Activated CD4-positive, alpha-beta T cell treated with anti-CD3 and anti-CD28 coated beads for 36 hours (primary cell): ENCODE results near the gene HOXD3. TPM values are rescaled to one million over a fixed set of nuclear protein-coding genes. Genes with fewer than 3 reads are reported as not detected.
A peak's percentile ranks its signal among the peaks of the same experiment; 100 is the strongest.

Source experiments
- ATAC-seq: fragments of 200-7000 bp; cut with Tn5 transposase; one replicate; pipeline ENCODE4 v1.10.0; 2021; ENCODE audit warnings: mild to moderate bottlenecking, moderate library complexity
- CTCF ChIA-PET: fragments of 350-600 bp; sonication (Branson Sonifier 250); formaldehyde crosslinking; loops from one replicate; lab custom pipeline; 2021; ENCODE audit warnings: antibody characterized with exemption; lab: Charles Lee
- POLR2A ChIA-PET: fragments of 350-600 bp; sonication (Branson Sonifier 250); formaldehyde crosslinking; loops from one replicate; lab custom pipeline; 2021; ENCODE audit warnings: antibody characterized with exemption, inconsistent platforms; lab: Charles Lee
- DNase-seq: peaks from one replicate; pipeline ENCODE4 v3.0.0-alpha.2; 2020
- H3K27ac Mint-ChIP-seq: one replicate; pipeline ENCODE4 v1.8.0; 2021; ENCODE audit warnings: mixed read lengths
- H3K27me3 Mint-ChIP-seq: one replicate; pipeline ENCODE4 v1.8.0; 2021; ENCODE audit warnings: mixed read lengths
- H3K36me3 Mint-ChIP-seq: one replicate; pipeline ENCODE4 v1.8.0; 2021; ENCODE audit warnings: low read depth, mixed read lengths
- H3K4me1 Mint-ChIP-seq: one replicate; pipeline ENCODE4 v1.8.0; 2021; ENCODE audit warnings: mixed read lengths
- H3K4me3 Mint-ChIP-seq: one replicate; pipeline ENCODE4 v1.8.0; 2021; ENCODE audit warnings: mild to moderate bottlenecking, moderate library complexity, mixed read lengths
- H3K9me3 Mint-ChIP-seq: one replicate; pipeline ENCODE4 v1.8.0; 2021; ENCODE audit warnings: low read depth, mixed read lengths
- intact Hi-C, 2 experiments: fragments of 100-400 bp; cut with DNase I in 1 of 2; cut with micrococcal nuclease in 1 of 2; formaldehyde crosslinking; loops; one replicate each; pipeline versions ENCODE4 v1.14.2 to v1.15.1; 2022 to 2024; cut with DNase I, micrococcal nuclease
- total RNA-seq, 2 experiments: library from RNA; stranded (reverse); gene quantifications; one replicate each; pipeline ENCODE4 v1.2.3, GENCODE V29; 2021

HOXD3 gene
- total RNA-seq: not detected

DNA sequence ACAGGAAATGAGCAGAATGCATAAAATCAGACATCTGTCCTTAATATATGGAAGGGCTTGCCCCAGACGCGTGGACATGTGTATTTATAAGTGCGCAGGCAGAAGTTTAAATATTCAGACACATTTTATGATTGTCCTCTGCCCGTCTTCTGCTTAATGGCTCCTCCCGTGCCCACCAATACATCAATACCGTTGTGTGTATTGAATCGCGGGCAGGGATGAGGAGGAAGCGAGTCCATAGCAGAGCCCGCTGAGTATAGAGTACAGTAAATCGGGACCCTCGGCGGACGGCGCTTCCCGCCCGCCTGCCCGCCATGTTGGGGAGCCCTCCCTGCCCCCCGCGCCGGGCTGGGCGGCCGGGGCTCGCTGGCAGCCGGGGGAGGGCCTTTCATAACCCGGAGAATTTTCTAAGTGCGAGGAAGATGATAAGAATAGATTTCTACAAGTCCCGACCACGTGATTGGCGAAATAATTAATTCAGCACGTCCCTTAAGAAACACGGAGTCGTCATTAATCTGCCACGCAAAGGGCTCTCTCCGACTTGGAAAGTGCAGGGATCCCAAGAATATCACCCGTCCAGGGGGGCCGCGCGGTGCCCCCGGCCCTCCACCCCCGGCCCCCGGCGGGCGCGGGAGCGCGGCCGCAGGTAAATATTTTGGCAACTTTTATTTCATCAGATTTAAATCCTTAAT is at the start of gene HOXD3:
Gene HOXD3 (plus strand): TSS at position 501 of the 692 bp plus-strand sequence. CDS start 11,808 bp downstream, outside the sequence.
- Mint-ChIP-seq H3K36me3 (no peaks in the 10 kb centered on the region), H3K4me1 (peaks cover 13% of the 10 kb centered on the region), H3K9me3 (no peaks in the 10 kb centered on the region), H3K27ac (no peak within 1 kb of the TSS), H3K4me3 (peak within 1 kb of the TSS; percentile 32), H3K27me3 (peaks cover 64% of the 10 kb centered on the region)
- ChIA-PET CTCF (interaction anchor here (3.4 kb wide), 1 partner anchor 16 kb away, joined by 12 read pairs; no protein-coding TSS in a partner anchor), POLR2A (no interaction called here)
- DNase-seq (no peak), ATAC-seq (no peak)
- intact Hi-C loops: no loop called here

GRCh38 chr2:176107731-176108181 is 49.4 kb upstream of the HOXD3 start:
- ChIA-PET CTCF (no interaction called here), POLR2A (no interaction called here)
- Mint-ChIP-seq H3K4me3 (no peak overlapping the region), H3K27me3 (peaks cover 77% of the 10 kb centered on the region), H3K36me3 (no peaks in the 10 kb centered on the region), H3K9me3 (no peaks in the 10 kb centered on the region), H3K27ac (no peak overlapping the region), H3K4me1 (peaks cover 25% of the 10 kb centered on the region)
- intact Hi-C loops: loop anchor here in 1 of 2 experiments (2.0 kb wide), 1 partner anchor 15 kb away; the partner anchor contains the start of gene HOXD9
- ATAC-seq (no peak), DNase-seq (no peak)

GRCh38 chr2:176109192-176109901 is 47.8 kb upstream of the HOXD3 start:
- H3K9me3 Mint-ChIP-seq: no peaks in the 10 kb centered on the region
- ATAC-seq: no peak
- no peak overlapping the region for H3K4me3 Mint-ChIP-seq
- peaks cover 79% of the 10 kb centered on the region for H3K27me3 Mint-ChIP-seq
- peaks cover 24% of the 10 kb centered on the region for H3K4me1 Mint-ChIP-seq
- ChIA-PET CTCF (interaction anchor here (0.9 to 2.7 kb wide), 3 partner anchors 12 to 18 kb away, joined by 3 to 20 read pairs (median 19); no protein-coding TSS in a partner anchor), POLR2A (no interaction called here)
- DNase-seq: no peak
- H3K36me3 Mint-ChIP-seq: no peaks in the 10 kb centered on the region
- no peak overlapping the region for H3K27ac Mint-ChIP-seq
- intact Hi-C loops: no loop called here

- no peak for DNase-seq
- ChIA-PET CTCF (interaction anchor here (0.5 to 2.7 kb wide), 9 partner anchors 11 to 1039 kb away, joined by 3 to 20 read pairs (median 3); no protein-coding TSS in a partner anchor), POLR2A (no interaction called here)
- peaks cover 19% of the 10 kb centered on the region for H3K4me1 Mint-ChIP-seq
- H3K4me3 Mint-ChIP-seq: no peak overlapping the region
- no peak overlapping the region for H3K27ac Mint-ChIP-seq
- intact Hi-C loops: loop anchor here in 1 of 2 experiments (5.0 kb wide), 2 partner anchors 33 to 52 kb away; no protein-coding TSS in a partner anchor
- H3K9me3 Mint-ChIP-seq: no peaks in the 10 kb centered on the region
- no peaks in the 10 kb centered on the region for H3K36me3 Mint-ChIP-seq
- no peak for ATAC-seq
- H3K27me3 Mint-ChIP-seq: peaks cover 76% of the 10 kb centered on the region
Observed at GRCh38 chr2:176109946-176110345, 47.2 kb upstream of the HOXD3 start.

DNA sequence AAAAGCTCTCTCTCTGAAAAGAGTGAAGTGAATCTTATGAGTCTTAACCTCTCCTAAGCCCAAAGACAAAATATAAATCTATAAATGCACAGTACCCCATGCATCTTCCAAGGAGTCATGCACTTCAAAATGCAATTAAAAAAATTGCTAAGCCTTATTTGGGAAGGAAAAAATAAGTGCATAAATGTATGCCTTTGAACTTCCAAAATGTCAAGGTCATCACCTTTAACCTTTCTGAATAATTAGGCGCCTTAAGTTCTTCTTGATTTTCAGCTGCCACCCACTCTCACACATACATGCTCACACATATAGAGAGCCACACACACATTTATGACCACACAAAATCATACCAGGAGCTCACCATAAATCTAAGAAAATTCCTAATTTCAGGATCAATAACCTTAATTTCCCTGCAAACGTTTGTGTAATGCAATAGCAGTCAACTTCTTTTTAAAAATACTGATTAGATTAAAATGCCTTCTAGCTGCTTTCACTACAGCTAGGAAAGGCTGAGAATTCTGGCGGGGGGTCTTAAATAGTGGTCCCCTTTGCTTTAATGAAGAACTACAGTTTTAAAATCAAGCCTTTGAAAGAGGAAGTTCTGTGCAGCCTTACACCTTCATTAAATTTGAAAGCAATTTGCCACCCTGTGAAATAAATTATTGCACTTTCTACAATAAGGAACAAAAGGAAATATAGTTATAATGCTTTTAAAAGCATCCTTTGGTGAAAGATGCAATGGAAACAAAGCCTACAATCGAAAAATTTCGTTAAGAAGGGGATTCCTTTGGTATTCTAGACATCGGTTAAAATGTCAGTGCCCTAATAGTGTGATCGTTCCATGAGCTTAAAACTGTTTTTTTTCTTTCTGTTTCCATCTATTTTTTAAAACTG is 46.4 kb upstream of the HOXD3 start:
- intact Hi-C loops: loop anchor here in 1 of 2 experiments (5.0 kb wide), 2 partner anchors 33 to 52 kb away; no protein-coding TSS in a partner anchor
- Mint-ChIP-seq H3K27ac (no peak overlapping the region), H3K4me1 (peaks cover 17% of the 10 kb centered on the region), H3K27me3 (peaks cover 72% of the 10 kb centered on the region), H3K4me3 (no peak overlapping the region), H3K36me3 (no peaks in the 10 kb centered on the region), H3K9me3 (no peaks in the 10 kb centered on the region)
- no peak for ATAC-seq
- ChIA-PET POLR2A (interaction anchor here (0.7 kb wide), 1 partner anchor 77 kb away, joined by 3 read pairs; no protein-coding TSS in a partner anchor), CTCF (interaction anchor here (0.5 to 2.7 kb wide), 13 partner anchors 8 to 1038 kb away, joined by 3 to 20 read pairs (median 4); no protein-coding TSS in a partner anchor)
- no peak for DNase-seq

DNA sequence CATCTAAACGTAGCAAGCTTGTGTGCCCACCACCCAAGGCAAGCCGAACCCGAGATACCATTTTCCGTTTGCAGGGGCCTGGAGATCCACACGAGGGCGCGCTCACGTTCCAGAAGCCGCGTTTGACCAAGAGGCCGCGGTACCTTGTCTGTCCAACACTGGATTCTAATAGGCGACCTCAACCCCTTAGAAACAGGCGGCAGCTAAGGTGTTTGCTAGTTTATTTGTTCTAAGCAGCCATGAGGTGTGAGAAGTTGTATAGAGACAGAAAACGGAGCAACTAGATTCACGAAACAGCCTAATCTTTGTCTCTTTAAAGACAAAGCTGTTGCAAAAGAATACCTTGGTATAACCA is 45.8 kb upstream of the HOXD3 start:
- Mint-ChIP-seq H3K27ac (no peak overlapping the region), H3K36me3 (no peaks in the 10 kb centered on the region), H3K4me3 (no peak overlapping the region), H3K27me3 (peaks cover 70% of the 10 kb centered on the region), H3K9me3 (no peaks in the 10 kb centered on the region), H3K4me1 (peaks cover 11% of the 10 kb centered on the region)
- CTCF ChIA-PET: interaction anchor here (0.5 to 2.7 kb wide), 11 partner anchors 9 to 1037 kb away, joined by 3 to 20 read pairs (median 5); no protein-coding TSS in a partner anchor
- POLR2A ChIA-PET: interaction anchor here (0.7 kb wide), 1 partner anchor 76 kb away, joined by 3 read pairs; no protein-coding TSS in a partner anchor
- intact Hi-C loops: loop anchor here in 1 of 2 experiments (5.0 kb wide), 2 partner anchors 34 to 51 kb away; no protein-coding TSS in a partner anchor
- no peak for ATAC-seq
- peak; percentile 60 for DNase-seq

GRCh38 chr2:176111846-176112374 is 45.2 kb upstream of the HOXD3 start:
- H3K4me1 Mint-ChIP-seq: peaks cover 10% of the 10 kb centered on the region
- no peak for DNase-seq
- no peak for ATAC-seq
- no peak overlapping the region for H3K4me3 Mint-ChIP-seq
- H3K9me3 Mint-ChIP-seq: peaks cover 2% of the 10 kb centered on the region
- POLR2A ChIA-PET: no interaction called here
- no peaks in the 10 kb centered on the region for H3K36me3 Mint-ChIP-seq
- peaks cover 73% of the 10 kb centered on the region for H3K27me3 Mint-ChIP-seq
- CTCF ChIA-PET: interaction anchor here (0.5 to 2.7 kb wide), 6 partner anchors 9 to 953 kb away, joined by 3 to 20 read pairs (median 10); no protein-coding TSS in a partner anchor
- H3K27ac Mint-ChIP-seq: no peak overlapping the region
- intact Hi-C loops: loop anchor here (2.0 to 5.0 kb wide), 3 partner anchors 27 to 50 kb away; no protein-coding TSS in a partner anchor

- Mint-ChIP-seq H3K9me3 (peaks cover 2% of the 10 kb centered on the region), H3K27me3 (peaks cover 75% of the 10 kb centered on the region), H3K4me1 (peaks cover 7% of the 10 kb centered on the region), H3K27ac (no peak overlapping the region), H3K36me3 (no peaks in the 10 kb centered on the region), H3K4me3 (no peak overlapping the region)
- DNase-seq (no peak), ATAC-seq (no peak)
- ChIA-PET POLR2A (no interaction called here), CTCF (interaction anchor here (1.4 to 1.7 kb wide), 2 partner anchors 15 to 17 kb away, joined by 4 read pairs; no protein-coding TSS in a partner anchor)
- intact Hi-C loops: loop anchor here (2.0 to 5.0 kb wide), 3 partner anchors 28 to 50 kb away; no protein-coding TSS in a partner anchor
Observed at GRCh38 chr2:176112375-176113302, 44.5 kb upstream of the HOXD3 start.

DNA sequence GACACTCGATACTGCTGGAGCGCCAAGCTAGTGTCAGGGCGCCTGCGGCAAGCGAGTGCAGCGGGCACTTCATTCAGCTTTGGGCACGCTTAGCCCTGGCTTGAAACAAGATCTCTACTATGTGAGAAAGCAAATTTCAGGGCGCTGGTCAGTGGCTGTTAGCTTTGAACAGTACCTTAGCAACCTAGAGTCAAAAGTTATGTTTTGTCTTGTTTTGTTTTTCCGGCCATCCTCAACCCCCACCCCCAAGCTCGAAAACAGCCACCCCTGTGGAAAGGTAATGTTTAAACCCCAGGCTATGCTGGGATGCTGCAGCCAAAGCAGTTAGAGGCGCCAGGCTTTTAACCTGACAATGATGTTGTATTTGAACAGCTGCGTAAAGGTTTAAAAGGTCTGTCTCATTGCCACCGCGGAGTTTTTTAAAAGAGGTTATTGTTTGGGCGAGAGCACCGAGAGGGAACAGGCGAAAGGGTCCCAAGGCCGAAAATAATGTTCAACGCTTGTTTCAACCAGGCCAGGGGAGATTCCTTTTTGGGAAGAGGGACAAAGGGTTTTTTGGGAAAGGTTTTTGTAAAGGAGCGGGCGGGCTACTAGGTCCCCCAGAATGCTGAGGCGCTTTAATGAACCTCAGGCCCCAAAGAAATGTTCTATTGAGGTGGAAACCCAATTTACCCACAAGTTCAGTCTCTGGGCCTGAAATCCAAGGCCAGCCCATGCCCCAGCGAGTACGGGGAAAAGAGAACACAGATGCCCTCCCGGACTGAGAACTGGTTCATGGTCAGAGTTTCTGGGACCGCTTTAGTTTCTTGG is 42.8 kb upstream of the HOXD3 start:
- Mint-ChIP-seq H3K27ac (no peak overlapping the region), H3K4me3 (no peak overlapping the region), H3K27me3 (peaks cover 79% of the 10 kb centered on the region), H3K4me1 (peaks cover 8% of the 10 kb centered on the region), H3K9me3 (peaks cover 4% of the 10 kb centered on the region), H3K36me3 (no peaks in the 10 kb centered on the region)
- no peak for DNase-seq
- intact Hi-C loops: loop anchor here in 1 of 2 experiments (5.0 kb wide), 2 partner anchors 37 to 48 kb away; no protein-coding TSS in a partner anchor
- no peak for ATAC-seq
- ChIA-PET POLR2A (no interaction called here), CTCF (interaction anchor here (0.8 to 1.9 kb wide), 6 partner anchors 8 to 29 kb away, joined by 3 to 6 read pairs (median 4); partner anchors contain the start of gene HOXD9)
